DMS114 treated with DMSO at 0.1 percent for 48 hours (cell line): Measurements from ENCODE around the gene C2.
A peak's percentile ranks its signal among the peaks of the same experiment; 100 is the strongest.
"Not testable (repeated sequence)": the region's sequence is repeated elsewhere in the genome, so short reads cannot be mapped to it uniquely, and the experiment has no call there.

Source experiments
- DNase-seq: peaks from one replicate; lab custom pipeline; 2025; ENCODE audit not compliant: unreplicated experiment; lab: John Stamatoyannopoulos, UW

The C2 gene

DNA sequence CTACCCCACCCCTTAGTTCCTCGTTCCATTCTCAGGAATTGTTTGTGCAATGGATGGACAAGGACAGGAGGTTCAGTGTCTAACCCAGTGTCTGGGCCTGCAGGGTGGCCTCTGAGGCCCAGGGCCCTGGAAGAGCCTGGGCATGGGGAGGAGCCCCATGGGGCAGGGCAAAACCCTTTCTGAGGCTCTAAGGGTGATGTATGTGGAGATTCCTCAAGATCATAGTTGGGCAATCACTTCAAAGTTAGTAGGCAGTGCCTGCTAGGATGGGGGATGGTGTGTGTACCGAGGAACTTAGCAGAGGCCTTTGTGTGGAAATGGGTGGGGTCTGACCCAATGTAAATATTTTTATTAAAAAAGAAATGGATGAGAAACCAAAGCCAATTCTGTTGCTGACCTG, 6.7 kb upstream of the C2 start:
- no peak for DNase-seq

DNA sequence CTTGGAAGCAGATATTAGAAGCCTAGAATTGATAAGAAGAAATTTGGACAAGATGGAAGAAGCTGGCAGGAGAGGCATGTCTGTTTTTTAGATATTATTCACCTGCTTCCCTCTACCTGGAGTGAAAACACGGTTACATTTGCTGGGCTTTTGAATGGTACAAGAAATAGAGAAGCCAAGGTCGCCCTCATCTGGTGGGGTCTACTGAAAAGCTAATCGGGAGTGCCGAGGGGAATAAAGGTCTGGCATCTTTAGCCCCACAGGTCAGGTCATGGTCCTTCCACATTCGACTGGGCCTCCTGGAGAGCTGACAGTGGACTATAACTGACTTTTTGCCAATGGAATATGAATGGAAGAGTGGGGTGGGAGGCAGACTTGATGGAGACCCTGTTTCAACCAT, 4.6 kb upstream of the C2 start:
- no peak for DNase-seq

DNA sequence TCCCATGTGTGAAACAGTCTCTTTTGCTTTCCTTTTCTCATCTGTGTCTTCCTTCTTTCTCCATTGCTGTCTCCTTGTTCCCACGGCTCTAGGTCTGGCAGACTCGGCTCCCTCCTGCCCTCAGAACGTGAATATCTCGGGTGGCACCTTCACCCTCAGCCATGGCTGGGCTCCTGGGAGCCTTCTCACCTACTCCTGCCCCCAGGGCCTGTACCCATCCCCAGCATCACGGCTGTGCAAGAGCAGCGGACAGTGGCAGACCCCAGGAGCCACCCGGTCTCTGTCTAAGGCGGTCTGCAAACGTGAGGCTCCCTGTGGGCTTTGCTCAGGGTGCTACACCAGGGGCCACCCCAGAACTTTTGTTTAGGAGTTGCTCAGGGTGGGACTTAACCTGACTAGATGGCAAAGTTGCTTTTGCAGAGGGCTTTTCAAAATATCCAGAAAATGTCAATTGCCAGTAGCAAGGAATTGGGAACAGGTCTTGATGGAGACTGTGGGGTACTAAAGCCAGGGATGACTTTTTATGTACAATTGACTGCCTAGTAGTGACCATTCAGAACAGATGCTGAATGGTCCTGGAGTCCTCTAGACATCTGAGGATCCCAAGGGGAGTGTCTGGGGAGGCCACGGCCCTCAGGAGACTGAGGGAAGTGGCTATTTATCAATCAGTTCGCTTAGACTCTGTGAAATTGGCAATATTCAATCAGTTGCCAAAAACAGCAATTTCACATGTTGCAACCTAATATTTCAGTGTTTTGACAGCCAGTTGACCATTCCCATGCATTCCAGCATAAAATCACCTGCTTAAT, 550 bp downstream of the C2 start:
- DNase-seq = no peak

DNA sequence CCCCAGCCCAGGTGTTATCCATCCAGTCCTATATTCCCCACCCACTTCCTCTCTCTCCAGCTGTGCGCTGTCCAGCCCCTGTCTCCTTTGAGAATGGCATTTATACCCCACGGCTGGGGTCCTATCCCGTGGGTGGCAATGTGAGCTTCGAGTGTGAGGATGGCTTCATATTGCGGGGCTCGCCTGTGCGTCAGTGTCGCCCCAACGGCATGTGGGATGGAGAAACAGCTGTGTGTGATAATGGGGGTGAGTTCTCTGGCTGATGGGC, 1.1 kb downstream of the C2 start:
- DNase-seq = no peak

DNA sequence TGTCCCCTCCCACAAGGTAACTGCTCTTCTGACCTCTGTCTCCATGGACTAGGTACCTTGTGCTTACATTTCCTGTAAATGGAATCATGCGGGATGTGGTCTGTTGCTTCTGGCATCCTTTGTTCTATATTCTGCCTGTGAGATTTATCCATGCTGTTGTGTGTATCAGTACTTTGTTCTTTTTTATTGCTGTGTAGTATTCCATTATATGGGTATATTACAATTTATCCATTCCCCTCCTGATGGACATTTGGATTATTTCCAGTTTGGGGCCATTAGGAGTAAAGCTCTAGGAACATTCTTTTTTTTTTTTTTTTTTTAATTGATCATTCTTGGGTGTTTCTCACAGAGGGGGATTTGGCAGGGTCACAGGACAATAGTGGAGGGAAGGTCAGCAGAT, 3.4 kb downstream of the C2 start:
- no peak for DNase-seq

DNA sequence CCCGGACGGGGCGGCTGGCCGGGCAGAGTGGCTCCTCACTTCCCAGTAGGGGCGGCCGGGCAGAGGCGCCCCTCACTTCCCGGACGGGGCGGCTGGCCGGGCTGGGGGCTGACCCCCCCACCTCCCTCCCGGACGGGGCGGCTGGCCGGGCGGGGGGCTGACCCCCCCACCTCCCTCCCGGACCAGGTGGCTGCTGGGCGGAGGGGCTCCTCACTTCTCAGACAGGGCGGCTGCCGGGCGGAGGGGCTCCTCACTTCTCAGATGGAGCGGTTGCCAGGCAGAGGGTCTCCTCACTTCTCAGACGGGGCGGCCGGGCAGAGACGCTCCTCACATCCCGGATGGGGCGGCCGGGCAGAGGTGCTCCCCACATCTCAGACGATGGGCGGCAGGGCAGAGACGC, 4.6 kb downstream of the C2 start:
- not testable (repeated sequence) for DNase-seq

DNA sequence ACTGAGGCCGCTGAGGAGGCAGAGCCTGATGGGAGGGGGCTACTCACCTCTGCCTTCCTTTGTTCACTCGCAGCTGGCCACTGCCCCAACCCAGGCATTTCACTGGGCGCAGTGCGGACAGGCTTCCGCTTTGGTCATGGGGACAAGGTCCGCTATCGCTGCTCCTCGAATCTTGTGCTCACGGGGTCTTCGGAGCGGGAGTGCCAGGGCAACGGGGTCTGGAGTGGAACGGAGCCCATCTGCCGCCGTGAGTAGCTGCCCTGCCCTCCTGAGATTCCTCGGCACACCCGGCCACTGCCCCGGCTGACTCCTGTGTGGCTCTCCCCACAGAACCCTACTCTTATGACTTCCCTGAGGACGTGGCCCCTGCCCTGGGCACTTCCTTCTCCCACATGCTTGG, 6.0 kb downstream of the C2 start:
- no peak for DNase-seq

DNA sequence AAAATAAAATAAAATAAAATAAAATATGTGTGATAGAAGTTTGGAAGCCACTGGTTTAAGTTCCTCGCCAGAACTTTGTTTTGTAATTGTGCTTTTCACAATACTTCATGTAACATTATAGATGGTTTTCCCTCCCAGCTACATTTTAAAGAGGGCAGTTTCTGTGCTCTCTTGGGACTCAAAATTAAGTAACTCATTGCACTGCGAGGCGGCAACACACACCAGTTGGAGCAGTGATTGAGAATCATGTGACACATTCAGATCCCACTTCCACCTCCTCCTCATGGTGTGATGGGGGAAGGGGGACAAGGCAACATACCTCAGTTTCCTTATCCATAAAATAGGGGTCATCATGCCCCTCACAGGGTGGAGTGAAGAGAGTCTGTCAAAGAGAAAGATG, 7.5 kb downstream of the C2 start:
- DNase-seq = no peak

DNA sequence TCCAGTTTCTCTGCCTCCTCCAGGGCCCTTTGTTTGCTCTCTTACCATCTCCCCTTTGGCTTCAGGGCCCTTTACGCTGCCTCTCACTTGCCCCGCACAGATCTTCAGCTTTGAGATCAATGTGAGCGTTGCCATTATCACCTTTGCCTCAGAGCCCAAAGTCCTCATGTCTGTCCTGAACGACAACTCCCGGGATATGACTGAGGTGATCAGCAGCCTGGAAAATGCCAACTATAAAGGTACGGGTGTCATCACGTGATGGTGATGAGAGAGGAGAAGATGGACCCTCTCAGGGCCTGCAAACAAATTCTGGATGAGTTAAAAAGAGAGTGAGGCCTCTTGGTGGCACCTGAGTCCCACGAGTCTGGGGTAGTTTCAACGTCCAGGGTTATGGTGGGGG, 8.3 kb downstream of the C2 start:
- DNase-seq = no peak

DNA sequence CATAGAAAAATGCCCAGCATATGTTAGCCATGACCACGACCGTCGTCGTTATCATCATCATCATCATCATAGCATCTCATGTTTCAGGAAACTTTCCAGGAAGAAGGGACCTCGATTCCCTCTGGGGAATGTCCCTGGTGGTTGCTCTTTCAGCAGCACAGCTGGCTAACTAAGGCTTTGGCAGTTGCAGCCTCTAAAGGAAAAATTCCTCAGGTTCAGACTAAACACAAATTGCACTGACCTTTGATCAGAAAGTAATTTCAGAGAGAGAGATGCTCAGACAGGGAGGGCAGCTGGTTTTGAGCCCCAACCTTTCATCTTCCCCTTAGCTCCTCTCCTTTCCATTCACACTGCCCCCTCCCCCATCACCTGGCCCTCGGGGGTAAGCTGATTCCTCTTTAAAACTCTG, 12.7 kb downstream of the C2 start:
- no peak for DNase-seq

DNA sequence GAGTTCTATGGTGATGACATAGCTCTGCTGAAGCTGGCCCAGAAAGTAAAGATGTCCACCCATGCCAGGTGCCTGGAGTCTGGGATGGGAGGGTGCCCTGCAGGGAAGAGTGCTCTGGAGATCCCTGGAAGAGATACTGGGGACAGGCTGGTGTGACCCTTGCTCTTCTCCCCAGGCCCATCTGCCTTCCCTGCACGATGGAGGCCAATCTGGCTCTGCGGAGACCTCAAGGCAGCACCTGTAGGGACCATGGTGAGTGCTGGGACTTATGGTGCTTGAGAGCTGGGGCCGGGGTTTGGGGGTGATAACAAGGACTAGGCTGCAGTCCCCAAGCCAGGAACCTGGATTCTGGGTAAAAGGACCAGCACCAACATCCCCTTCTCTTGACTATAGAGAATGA, 16.2 kb downstream of the C2 start:
- DNase-seq = no peak

DNA sequence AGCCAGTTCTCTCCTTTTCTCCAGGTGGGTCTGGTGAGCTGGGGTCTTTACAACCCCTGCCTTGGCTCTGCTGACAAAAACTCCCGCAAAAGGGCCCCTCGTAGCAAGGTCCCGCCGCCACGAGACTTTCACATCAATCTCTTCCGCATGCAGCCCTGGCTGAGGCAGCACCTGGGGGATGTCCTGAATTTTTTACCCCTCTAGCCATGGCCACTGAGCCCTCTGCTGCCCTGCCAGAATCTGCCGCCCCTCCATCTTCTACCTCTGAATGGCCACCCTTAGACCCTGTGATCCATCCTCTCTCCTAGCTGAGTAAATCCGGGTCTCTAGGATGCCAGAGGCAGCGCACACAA, 17.6 kb downstream of the C2 start:
- no peak for DNase-seq

DNA sequence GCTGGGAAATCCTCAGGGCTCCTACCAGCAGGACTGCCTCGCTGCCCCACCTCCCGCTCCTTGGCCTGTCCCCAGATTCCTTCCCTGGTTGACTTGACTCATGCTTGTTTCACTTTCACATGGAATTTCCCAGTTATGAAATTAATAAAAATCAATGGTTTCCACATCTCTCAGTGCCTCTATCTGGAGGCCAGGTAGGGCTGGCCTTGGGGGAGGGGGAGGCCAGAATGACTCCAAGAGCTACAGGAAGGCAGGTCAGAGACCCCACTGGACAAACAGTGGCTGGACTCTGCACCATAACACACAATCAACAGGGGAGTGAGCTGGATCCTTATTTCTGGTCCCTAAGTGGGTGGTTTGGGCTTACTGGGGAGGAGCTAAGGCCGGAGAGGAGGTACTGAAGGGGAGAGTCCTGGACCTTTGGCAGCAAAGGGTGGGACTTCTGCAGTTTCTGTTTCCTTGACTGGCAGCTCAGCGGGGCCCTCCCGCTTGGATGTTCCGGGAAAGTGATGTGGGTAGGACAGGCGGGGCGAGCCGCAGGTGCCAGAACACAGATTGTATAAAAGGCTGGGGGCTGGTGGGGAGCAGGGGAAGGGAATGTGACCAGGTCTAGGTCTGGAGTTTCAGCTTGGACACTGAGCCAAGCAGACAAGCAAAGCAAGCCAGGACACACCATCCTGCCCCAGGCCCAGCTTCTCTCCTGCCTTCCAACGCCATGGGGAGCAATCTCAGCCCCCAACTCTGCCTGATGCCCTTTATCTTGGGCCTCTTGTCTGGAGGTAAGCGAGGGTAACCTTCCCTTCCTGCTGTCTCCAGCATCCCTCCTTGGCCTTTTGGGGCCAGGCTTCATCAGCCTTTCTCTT, 18.2 kb downstream of the C2 start, which contains the start of gene CFB:
Gene CFB, plus strand, starts transcription at position 589 of the 863 bp plus-strand sequence. Its CDS starts 127 bp downstream, at position 716.
- no peak for DNase-seq

DNA sequence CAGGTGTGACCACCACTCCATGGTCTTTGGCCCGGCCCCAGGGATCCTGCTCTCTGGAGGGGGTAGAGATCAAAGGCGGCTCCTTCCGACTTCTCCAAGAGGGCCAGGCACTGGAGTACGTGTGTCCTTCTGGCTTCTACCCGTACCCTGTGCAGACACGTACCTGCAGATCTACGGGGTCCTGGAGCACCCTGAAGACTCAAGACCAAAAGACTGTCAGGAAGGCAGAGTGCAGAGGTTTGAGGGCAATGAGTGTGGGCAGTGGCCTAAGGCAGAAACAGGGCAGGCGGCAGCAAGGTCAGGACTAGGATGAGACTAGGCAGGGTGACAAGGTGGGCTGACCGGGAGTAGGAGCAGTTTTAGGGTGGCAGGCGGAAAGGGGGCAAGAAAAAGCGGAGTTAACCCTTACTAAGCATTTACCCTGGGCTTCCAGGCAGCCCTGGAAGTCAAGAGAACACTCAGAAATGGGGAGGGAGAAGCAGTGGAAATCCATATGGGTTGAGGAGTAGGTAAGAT, 18.9 kb downstream of the C2 start:
- DNase-seq = no peak

DNA sequence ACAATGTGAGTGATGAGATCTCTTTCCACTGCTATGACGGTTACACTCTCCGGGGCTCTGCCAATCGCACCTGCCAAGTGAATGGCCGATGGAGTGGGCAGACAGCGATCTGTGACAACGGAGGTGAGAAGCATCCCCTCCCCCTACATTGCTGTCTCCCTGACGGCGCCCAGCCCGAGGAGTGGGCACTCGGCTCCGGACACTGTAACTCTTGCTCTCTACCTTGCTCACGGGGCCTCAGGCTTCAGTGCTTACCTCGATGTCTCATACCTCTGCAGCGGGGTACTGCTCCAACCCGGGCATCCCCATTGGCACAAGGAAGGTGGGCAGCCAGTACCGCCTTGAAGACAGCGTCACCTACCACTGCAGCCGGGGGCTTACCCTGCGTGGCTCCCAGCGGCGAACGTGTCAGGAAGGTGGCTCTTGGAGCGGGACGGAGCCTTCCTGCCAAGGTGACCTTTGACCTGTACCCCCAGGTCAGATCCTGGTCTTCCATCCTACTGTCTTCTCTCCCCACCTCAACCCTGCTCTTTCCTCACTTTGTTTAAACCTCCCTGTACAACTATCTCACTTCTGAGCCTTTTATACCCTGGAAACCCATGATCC, 19.7 kb downstream of the C2 start:
- no peak for DNase-seq

DNA sequence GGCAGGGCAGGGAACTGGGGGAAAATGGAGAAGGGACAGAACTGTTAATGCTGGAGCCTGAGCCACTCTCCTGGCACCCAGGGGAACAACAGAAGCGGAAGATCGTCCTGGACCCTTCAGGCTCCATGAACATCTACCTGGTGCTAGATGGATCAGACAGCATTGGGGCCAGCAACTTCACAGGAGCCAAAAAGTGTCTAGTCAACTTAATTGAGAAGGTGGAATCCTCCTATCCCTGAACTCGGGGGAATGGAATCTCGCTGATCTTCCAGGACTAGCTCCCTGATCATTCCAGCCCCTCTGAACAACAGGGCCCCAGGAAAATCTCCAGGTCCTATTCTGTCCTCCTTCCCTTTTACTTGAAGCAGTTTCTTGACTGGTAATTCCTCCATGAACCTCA, 20.3 kb downstream of the C2 start:
- DNase-seq = no peak

DNA sequence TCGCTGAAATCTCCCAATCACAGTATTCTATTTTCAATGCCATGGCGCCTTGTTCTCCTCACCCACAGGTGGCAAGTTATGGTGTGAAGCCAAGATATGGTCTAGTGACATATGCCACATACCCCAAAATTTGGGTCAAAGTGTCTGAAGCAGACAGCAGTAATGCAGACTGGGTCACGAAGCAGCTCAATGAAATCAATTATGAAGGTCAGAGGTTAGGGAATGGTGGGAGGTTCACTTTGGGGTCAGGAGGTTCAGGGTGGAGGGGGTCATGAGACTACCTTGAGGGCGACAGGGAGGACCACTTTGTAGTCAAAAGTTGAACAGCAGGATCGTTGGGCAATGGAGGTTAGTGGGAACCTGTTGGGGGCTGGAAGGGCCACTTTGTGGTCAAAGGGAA, 20.8 kb downstream of the C2 start:
- no peak for DNase-seq

DNA sequence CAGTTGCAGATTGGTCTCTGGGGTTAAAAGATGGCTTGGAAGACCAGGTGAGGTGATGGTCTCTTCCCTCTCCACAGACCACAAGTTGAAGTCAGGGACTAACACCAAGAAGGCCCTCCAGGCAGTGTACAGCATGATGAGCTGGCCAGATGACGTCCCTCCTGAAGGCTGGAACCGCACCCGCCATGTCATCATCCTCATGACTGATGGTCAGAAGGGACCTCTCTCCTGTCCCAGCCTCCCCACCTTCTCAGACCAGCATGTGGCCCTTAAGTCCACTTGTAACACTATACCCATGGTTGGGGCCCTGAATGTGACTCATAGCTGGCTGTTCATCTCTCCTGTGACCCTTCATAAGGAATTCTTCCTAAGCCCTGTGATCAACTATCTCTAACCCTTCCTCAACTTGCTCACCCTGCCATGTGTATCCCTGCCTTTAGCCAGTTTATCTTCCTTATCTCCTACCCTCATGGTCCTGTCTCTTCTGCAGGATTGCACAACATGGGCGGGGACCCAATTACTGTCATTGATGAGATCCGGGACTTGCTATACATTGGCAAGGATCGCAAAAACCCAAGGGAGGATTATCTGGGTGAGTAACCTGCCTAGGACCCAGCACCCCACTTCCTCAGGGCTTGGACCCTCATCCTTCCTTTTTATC, 21.4 kb downstream of the C2 start:
- DNase-seq = no peak

DNA sequence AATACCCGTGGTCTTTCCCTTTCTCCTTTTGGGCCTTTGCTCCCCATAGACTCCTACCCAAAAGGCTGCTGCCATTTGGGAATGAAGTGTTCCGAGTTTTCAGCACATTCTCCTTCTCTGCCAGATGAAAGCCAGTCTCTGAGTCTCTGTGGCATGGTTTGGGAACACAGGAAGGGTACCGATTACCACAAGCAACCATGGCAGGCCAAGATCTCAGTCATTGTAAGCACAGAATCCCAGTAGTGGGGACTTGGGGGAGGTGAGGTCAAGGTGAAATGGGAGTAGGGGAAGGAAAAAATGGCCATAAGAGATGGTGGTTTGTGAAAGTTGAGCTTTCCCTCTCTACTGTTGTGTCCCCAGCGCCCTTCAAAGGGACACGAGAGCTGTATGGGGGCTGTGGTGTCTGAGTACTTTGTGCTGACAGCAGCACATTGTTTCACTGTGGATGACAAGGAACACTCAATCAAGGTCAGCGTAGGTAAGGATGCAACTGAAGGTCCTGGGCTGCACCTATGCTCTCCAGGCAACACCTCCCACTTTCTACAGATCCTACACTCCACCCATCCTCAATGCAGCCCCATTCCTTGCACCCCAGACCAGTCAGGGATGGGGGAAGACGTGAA, 22.5 kb downstream of the C2 start:
- no peak for DNase-seq

DNA sequence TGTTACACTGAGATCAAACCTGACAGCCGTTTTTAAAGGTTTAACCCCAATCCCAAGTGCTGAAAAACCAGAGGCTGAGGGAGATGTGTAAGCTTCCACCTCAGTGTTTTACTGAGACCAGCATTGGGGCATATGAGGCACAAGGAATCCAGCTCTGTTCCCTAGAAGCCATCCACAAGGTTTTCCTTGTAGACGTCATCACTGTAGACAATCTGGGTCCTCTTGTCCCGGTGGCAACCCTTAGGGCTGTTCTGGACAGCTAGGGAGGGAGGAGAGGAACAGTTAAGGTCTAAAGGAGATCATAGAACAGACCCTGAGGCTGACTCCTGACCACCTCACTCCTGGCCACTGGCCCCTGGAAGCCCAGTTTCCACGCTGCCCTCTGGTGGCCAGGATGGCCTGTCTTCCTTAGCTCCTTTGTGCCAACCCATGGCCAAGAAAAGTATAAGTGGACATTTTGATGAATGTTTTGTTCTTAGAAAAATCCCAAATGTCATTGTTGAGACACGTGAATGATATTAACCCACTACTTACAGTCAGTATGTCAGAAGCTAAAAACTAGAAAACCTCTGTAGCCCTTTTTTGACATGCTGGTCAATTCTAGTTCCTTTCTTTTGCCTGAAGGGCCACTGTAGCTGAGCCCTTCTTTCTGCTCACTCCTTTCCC, 24.8 kb downstream of the C2 start:
- DNase-seq = peak; percentile 64

DNA sequence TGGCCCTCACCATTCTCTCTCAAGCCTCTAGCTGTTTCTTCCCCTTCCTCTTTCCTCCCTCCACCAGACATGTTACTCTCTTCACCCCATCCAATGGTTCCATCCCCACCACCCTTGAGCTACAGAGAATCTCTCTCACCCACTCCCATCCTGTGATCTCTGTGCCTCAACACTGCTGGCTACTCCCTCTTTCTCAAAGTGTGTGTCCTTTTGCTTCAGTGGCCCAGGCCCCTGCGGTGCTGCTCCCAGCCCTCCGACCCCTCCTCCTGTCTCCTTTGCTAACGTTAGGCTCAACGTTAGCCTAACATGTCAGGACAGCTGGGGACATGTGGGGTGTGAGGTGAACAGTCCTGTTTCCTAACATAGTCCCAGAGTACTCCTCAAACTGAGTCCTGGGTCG, 25.4 kb downstream of the C2 start:
- no peak for DNase-seq
